Prostate gland (tissue), 2 donors: ENCODE results near the gene URM1.

Source experiments
- POLR2A ChIP-seq: fragments of 450-650 bp; IDR thresholded peaks from one replicate; pipeline ENCODE4 v1.6.1; 2016; ENCODE audit warnings: antibody characterized with exemption, mild to moderate bottlenecking
- POLR2AphosphoS5 ChIP-seq: sonication (generic); formaldehyde crosslinking; IDR thresholded peaks from one replicate; pipeline ENCODE4 v1.6.1; 2017; ENCODE audit warnings: antibody characterized with exemption
- TF ChIP-seq, protein P1 (sequence below), 4 experiments: fragments of 200-600 bp in 2 of 4; fragments of 450-650 bp in 2 of 4; sonication (generic) in 2 of 4; IDR thresholded peaks; 1 replicate in 3 of 4; 2 replicates in 1 of 4; pipeline ENCODE4 v1.5.1; 2016 to 2019; ENCODE audit warnings: antibody characterized with exemption in 4 of 4, mild to moderate bottlenecking in 2 of 4, moderate library complexity in 2 of 4

DNA sequence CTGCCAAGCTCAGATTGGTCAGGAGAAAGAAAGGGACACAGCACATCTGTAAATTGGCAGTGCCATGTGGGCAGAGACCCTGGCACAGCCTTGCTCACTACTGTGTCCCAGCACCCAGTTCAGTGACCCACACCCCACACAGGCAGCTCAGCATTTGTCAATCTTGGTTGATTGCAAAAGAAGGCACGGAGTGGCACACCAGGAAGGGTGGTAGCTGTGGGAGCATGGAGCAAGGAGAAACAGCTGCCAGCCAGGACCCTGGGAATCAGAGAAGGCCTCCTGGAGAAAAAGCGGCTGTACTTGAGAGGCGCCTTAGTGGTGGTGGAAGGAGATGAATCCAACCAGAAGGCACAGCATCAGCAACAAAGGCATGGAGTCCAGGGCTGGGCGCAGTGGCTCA, 27.3 kb upstream of the URM1 start:
- TF ChIP-seq, protein P1, sequence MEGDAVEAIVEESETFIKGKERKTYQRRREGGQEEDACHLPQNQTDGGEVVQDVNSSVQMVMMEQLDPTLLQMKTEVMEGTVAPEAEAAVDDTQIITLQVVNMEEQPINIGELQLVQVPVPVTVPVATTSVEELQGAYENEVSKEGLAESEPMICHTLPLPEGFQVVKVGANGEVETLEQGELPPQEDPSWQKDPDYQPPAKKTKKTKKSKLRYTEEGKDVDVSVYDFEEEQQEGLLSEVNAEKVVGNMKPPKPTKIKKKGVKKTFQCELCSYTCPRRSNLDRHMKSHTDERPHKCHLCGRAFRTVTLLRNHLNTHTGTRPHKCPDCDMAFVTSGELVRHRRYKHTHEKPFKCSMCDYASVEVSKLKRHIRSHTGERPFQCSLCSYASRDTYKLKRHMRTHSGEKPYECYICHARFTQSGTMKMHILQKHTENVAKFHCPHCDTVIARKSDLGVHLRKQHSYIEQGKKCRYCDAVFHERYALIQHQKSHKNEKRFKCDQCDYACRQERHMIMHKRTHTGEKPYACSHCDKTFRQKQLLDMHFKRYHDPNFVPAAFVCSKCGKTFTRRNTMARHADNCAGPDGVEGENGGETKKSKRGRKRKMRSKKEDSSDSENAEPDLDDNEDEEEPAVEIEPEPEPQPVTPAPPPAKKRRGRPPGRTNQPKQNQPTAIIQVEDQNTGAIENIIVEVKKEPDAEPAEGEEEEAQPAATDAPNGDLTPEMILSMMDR (IDR thresholded peaks at IDR 0.05), result no peak
- no peak for TF ChIP-seq POLR2A
- no peak for TF ChIP-seq POLR2AphosphoS5
